Fibroblast of villous mesenchyme (primary cell): Measurements from ENCODE around the gene DCAF7. TPM values are rescaled to one million over a fixed set of nuclear protein-coding genes. Genes with fewer than 3 reads are reported as not detected.

Experiments used
- DNase-seq: peaks from one replicate; pipeline ENCODE4 v3.0.0-alpha.2; 2010; ENCODE audit warnings: low read depth
- H3K4me3 ChIP-seq: 2 replicates; pipeline ENCODE4 v1.5.1; 2011; ENCODE audit warnings: low read depth, mild to moderate bottlenecking, low read length
- CTCF ChIP-seq: IDR thresholded peaks from 2 replicates; pipeline ENCODE4 v1.5.1; 2012; ENCODE audit warnings: low read depth, mild to moderate bottlenecking, low read length; ENCODE audit not compliant: insufficient read depth
- small RNA-seq: library from RNA; depleted of rRNA; stranded (forward); fragments of <200 nt; gene quantifications from one replicate; pipeline ENCODE3, GENCODE V24; 2012
- total RNA-seq: library from RNA; depleted of rRNA; stranded (reverse); fragments of >200 nt; gene quantifications from 2 replicates; pipeline ENCODE4 v1.2.3, GENCODE V29; 2012

DCAF7 gene
- total RNA-seq, 1 donor = 52.7 TPM

GRCh38 chr17:63635290-63635689 is 85.0 kb downstream of the DCAF7 start:
- TF ChIP-seq CTCF = no peak
- H3K4me3 ChIP-seq = no peak overlapping the region
- DNase-seq = no peak

- H3K4me3 ChIP-seq = no peak overlapping the region
- no peak for TF ChIP-seq CTCF
- no peak for DNase-seq
These were observed 85.5 kb downstream of the DCAF7 start for GRCh38 chr17:63635787-63636186.

- DNase-seq = no peak
- no peak overlapping the region for H3K4me3 ChIP-seq
- no peak for TF ChIP-seq CTCF
These were observed 88.8 kb downstream of the DCAF7 start for GRCh38 chr17:63639125-63639524.

GRCh38 chr17:63640038-63640437 is 89.8 kb downstream of the DCAF7 start:
- TF ChIP-seq CTCF = no peak
- no peak overlapping the region for H3K4me3 ChIP-seq
- DNase-seq = no peak

GRCh38 chr17:63641692-63642448 is 91.6 kb downstream of the DCAF7 start:
- no peak for TF ChIP-seq CTCF
- no peak overlapping the region for H3K4me3 ChIP-seq
- no peak for DNase-seq

Small RNAs within 50 kb of the gene (small RNA-seq; reads per million reads assigned to genes)
- gene RNU6-288P = not detected

Other genes with a start within 250 kb of the DCAF7 start
- gene CYB561, start 104.2 kb upstream of the DCAF7 start, total RNA-seq = 11.3 and 12.5 TPM in 2 replicates
- 1.3 and 1.7 TPM in 2 replicates for gene ACE, start 73.4 kb upstream of the DCAF7 start, total RNA-seq
- under 0.01 TPM in 1 of 2 replicates, not detected in the other for gene KCNH6, start 27.1 kb upstream of the DCAF7 start, total RNA-seq
- gene TACO1, start 50.4 kb downstream of the DCAF7 start, total RNA-seq = 24.6 and 35.8 TPM in 2 replicates
- gene MAP3K3, start 71.9 kb downstream of the DCAF7 start, total RNA-seq = 29.6 and 34.1 TPM in 2 replicates
- gene LIMD2, start 149.6 kb downstream of the DCAF7 start, total RNA-seq = 4.5 and 5.2 TPM in 2 replicates
- 23.2 and 25.0 TPM in 2 replicates for gene STRADA, start 191.3 kb downstream of the DCAF7 start, total RNA-seq
- gene CCDC47, start 223.1 kb downstream of the DCAF7 start, total RNA-seq = 62.8 and 76.4 TPM in 2 replicates
- gene DDX42, start 223.7 kb downstream of the DCAF7 start, total RNA-seq = 85.0 and 85.9 TPM in 2 replicates